Mucosa of descending colon (tissue), 3 donors: ENCODE data around the gene ETV3. TPM values are rescaled to one million over a fixed set of nuclear protein-coding genes. Genes with fewer than 3 reads are reported as not detected.

Experiments used
- ATAC-seq: fragments of 200-7000 bp; cut with Tn5 transposase; one replicate; pipeline ENCODE4 v1.9.1; 2020; ENCODE audit warnings: mild to moderate bottlenecking, moderate library complexity
- DNase-seq, 3 donors: peaks; one replicate each; pipeline ENCODE4 v3.0.0-alpha.2; 2020
- H3K36me3 ChIP-seq: fragments of 200-600 bp; one replicate; pipeline ENCODE4 v1.8.0; 2021; ENCODE audit warnings: low read depth, mild to moderate bottlenecking
- H3K4me1 ChIP-seq: fragments of 200-600 bp; one replicate; pipeline ENCODE4 v1.8.0; 2021; ENCODE audit warnings: low read depth, mild to moderate bottlenecking
- H3K4me3 ChIP-seq: fragments of 200-600 bp; one replicate; pipeline ENCODE4 v1.8.0; 2021; ENCODE audit warnings: mild to moderate bottlenecking
- H3K9me3 ChIP-seq: fragments of 200-600 bp; one replicate; pipeline ENCODE4 v1.8.0; 2021; ENCODE audit warnings: mild to moderate bottlenecking
- CTCF ChIP-seq: fragments of 200-600 bp; IDR thresholded peaks from one replicate; pipeline ENCODE4 v1.8.0; 2022; ENCODE audit warnings: antibody characterized with exemption, mild to moderate bottlenecking
- intact Hi-C, 2 donors: fragments of 100-400 bp; cut with DNase I in 1 of 2; cut with micrococcal nuclease in 1 of 2; formaldehyde crosslinking; loops; one replicate each; pipeline versions ENCODE4 v1.11.0 to v1.11.1; 2022; cut with DNase I, micrococcal nuclease
- total RNA-seq, 3 donors: library from RNA; stranded (reverse); fragmentation: NEBNext Ultra II Directional in 2 of 3; extraction: Animal tissue kit (Norgen Biotek cat#: 25700) in 2 of 3; gene quantifications; one replicate each; pipeline versions ENCODE4 v1.2.1 to v1.2.4, GENCODE V29; 2021 to 2023
- donor health status: DM: no; HTN: no; CAD: no; lungs with moderate emphysema.
- donor health status: DM: no; HTN: no; CAD: no.
- donor health status: DM: no; HTN: yes; CAD: no.

ETV3 gene
- total RNA-seq, 3 donors from 2014 or later: 32.6 to 36.3 (median 35.9) TPM

DNA sequence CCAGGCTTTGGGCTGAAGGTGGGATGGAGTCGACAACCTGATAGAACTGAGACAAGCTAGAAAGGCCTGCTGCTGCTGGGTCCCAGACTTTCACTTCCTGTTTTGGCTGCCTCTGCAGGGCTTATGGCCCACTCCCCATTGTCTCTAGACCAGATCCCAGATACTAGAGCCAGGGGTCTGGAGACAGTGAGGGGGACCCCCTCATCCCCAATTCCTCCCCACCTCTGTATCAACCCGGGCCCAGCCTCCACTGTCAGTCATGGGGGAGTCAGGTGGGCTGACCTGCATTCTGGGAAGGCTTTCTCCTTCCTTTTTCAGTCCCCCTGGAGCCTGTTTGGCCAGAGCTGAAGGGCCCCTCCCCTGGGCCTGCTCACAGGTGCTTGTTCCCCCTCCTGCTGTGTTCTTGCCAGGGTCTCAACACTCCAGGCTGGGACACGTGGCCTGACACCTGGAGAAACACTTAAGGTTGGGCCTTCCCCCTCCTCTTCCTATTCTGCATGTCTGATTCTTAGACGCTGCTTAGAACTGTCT, 20.6 kb downstream of the ETV3 start:
- no peak for ATAC-seq
- no peaks in the 10 kb centered on the region for H3K36me3 ChIP-seq
- no peak for DNase-seq
- TF ChIP-seq CTCF: no peak
- intact Hi-C loops: no loop called here
- no peak overlapping the region for H3K4me3 ChIP-seq
- no peaks in the 10 kb centered on the region for H3K9me3 ChIP-seq
- H3K4me1 ChIP-seq: no peaks in the 10 kb centered on the region

- DNase-seq (no peak), ATAC-seq (no peak)
- Histone ChIP-seq H3K4me1 (no peaks in the 10 kb centered on the region), H3K4me3 (no peak overlapping the region), H3K36me3 (no peaks in the 10 kb centered on the region), H3K9me3 (no peaks in the 10 kb centered on the region)
- no peak for TF ChIP-seq CTCF
- intact Hi-C loops: no loop called here
Observed at GRCh38 chr1:157116737-157117103, 21.5 kb downstream of the ETV3 start.

DNA sequence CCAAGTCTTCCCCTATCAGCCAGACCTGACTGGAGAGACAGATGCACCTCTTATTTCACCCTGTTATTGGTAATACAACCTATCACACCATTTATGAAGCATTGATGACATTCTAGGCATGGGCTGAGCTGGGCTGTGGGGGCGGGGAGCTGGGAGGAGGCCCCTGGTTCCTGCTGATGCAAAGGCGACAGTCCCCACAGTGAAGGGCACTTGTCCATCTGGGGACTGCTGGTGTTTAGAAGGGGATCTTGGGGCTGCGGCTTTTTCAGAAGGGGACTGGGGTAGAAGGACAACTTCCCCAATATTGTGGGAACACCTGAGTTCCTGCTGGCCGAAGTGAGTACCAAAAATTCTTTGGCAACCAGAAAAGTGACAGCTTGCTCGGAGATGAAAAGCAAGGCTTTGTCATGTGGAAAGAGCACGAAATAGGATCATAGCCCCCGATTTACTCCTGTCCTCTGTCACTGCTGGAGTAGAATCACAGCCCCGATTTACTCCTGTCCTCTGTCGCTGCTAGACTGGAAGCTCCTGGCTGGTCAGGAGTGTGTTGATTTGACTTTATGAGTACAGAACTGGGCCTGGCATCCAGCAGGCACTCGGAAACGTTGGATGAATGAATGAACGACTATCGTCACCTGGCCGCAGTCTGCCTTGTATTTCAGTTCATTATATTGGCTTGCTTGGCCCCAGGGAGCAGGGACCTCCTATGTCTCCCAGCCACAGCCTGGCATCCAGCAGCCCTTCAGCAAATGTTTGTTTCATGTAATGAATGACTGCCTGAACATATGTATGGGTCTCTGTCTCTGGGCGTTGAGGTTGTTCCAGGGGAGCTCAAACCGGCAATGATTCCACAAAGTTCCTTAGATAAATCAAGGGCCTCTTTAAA, 22.1 kb downstream of the ETV3 start:
- ATAC-seq (no peak), DNase-seq (no peak)
- Histone ChIP-seq H3K4me1 (no peaks in the 10 kb centered on the region), H3K9me3 (no peaks in the 10 kb centered on the region), H3K4me3 (no peak overlapping the region), H3K36me3 (no peaks in the 10 kb centered on the region)
- intact Hi-C loops: no loop called here
- TF ChIP-seq CTCF: no peak

GRCh38 chr1:157115429-157115838, 22.8 kb downstream of the ETV3 start:
- DNase-seq (no peak), ATAC-seq (no peak)
- Histone ChIP-seq H3K36me3 (no peaks in the 10 kb centered on the region), H3K9me3 (no peaks in the 10 kb centered on the region), H3K4me3 (no peak overlapping the region), H3K4me1 (no peaks in the 10 kb centered on the region)
- no peak for TF ChIP-seq CTCF
- intact Hi-C loops: no loop called here

- ATAC-seq: no peak
- intact Hi-C loops: no loop called here
- no peaks in the 10 kb centered on the region for H3K36me3 ChIP-seq
- H3K4me1 ChIP-seq: no peaks in the 10 kb centered on the region
- H3K4me3 ChIP-seq: no peak overlapping the region
- H3K9me3 ChIP-seq: no peaks in the 10 kb centered on the region
- no peak for TF ChIP-seq CTCF
- no peak for DNase-seq
Observed at GRCh38 chr1:157114183-157115121, 23.7 kb downstream of the ETV3 start.
